Measurements from ENCODE around the gene DICER1. TPM values are rescaled to one million over a fixed set of nuclear protein-coding genes. Genes with fewer than 3 reads are reported as not detected.

The DICER1 gene
- total and polyA plus RNA-seq, 9 of the 15 experiments (the other 6 are each of a cell fraction or from before 2014, with no cell fraction given) = 2.5 to 23.2 (median 12.4) TPM

DNA sequence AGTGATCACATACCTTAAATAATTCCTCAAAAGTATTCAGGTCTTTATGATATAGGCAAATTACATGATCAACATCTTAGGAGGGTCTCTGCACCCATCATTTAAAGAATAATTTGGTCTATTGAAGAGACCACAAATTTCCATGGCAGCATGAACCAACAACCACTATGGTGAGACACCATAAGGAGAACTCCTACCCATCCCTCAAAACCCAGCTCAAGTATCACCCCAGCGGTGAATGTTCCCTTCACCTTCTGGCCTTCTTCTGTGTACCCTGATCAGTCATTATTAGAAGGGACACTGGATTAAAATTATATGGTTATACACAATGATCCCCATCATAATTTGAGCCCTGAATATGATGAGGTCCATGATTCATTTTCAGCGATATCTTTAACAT lies 81.5 kb downstream of the DICER1 start:
- in situ Hi-C loops (cut with MboI) = no loop called here
- TF ChIP-seq EZH2 (IDR thresholded peaks at IDR 0.05; ENCODE audit: borderline replicate concordance, low read depth, low read length) (no peak), BCL6 (CRISPR knock-in tag; IDR thresholded peaks at IDR 0.05) (no peak), CBX8 (IDR thresholded peaks at IDR 0.05; ENCODE audit: borderline replicate concordance, extremely low read depth, low read depth, low read length, poor library complexity, severe bottlenecking) (no peak), FOXJ3 (CRISPR knock-in tag; IDR thresholded peaks at IDR 0.05) (no peak), MEF2A (IDR thresholded peaks at IDR 0.05; ENCODE audit: control insufficient read depth, low read depth, low read length) (no peak), ZBTB7A (IDR thresholded peaks at IDR 0.05; ENCODE audit: borderline replicate concordance, control insufficient read depth, low read depth, low read length) (no peak), GABPB1 (CRISPR knock-in tag; IDR thresholded peaks at IDR 0.05) (no peak), MBD2 (IDR thresholded peaks at IDR 0.05; ENCODE audit: borderline replicate concordance, low read depth) (no peak), ZNF592 (IDR thresholded peaks at IDR 0.05) (no peak), ZNF507 (tag; conservative IDR thresholded peaks at IDR 0.05) (no peak), ZNF445 (CRISPR knock-in tag; IDR thresholded peaks at IDR 0.05; ENCODE audit: low read depth) (no peak), TCFL5 (CRISPR knock-in tag; conservative IDR thresholded peaks at IDR 0.05) (no peak), L3MBTL2 (IDR thresholded peaks at IDR 0.05) (no peak)
- no peaks in the 10 kb centered on the region for H3K9me1 ChIP-seq (ENCODE audit: control insufficient read depth, insufficient read depth, low read length)
- peaks cover 2 to 12% of the 10 kb centered on the region in 2 experiments; a peak in 4 of 5 replicates for H3K27me3 ChIP-seq (ENCODE audit: control insufficient read depth in 2 of 2, insufficient read depth in 2 of 2, low read length in 2 of 2)
- POLR2A ChIA-PET = no interaction called here
- no peak overlapping the region for H3K4me2 ChIP-seq (ENCODE audit: insufficient read depth, low read length)
- no peaks in the 10 kb centered on the region for H3K36me3 ChIP-seq (ENCODE audit: control insufficient read depth, insufficient read depth, low read length)
- H3K9ac ChIP-seq (ENCODE audit: insufficient read depth in 1 of 2, low read depth in 2 of 2, low read length in 2 of 2) = no peak overlapping the region
- no peak overlapping the region for H3K4me3 ChIP-seq
- no peaks in the 10 kb centered on the region for H3K4me1 ChIP-seq (replicated peaks in 1 of 2; ENCODE audit: control insufficient read depth in 2 of 2, insufficient read depth in 2 of 2, low read length in 2 of 2)
- FAIRE-seq (no peak), DNase-seq (ENCODE audit: extremely low read depth in 1 of 4, low spot score in 3 of 4) (no peak), ATAC-seq (no peak)
- intact Hi-C loops (cut with micrococcal nuclease) = no loop called here
- H2AFZ ChIP-seq (ENCODE audit: low read depth, low read length) = no peak overlapping the region
- H3K27ac ChIP-seq (ENCODE audit: extremely low read depth, low read depth, low read length) = no peak overlapping the region
- CTCF ChIA-PET (ENCODE audit: low intra/inter-chr PET ratio) = no interaction called here
- no peaks in the 10 kb centered on the region for H4K20me1 ChIP-seq (replicated peaks; ENCODE audit: control insufficient read depth, insufficient read depth, low read length)
- 6% methylated on average over 2 of the region's 2 CpGs for WGBS (ENCODE audit: insufficient coverage, low coverage, missing lambda C conversion rate)
- H3K79me2 ChIP-seq (ENCODE audit: control insufficient read depth, insufficient read depth, low read length) = no peaks in the 10 kb centered on the region
- no TSS peak for BruUV-seq (replicated peaks)
- no peaks in the 10 kb centered on the region for H3K9me3 ChIP-seq (replicated peaks; ENCODE audit: control insufficient read depth, insufficient read depth, low read depth, low read length)

All from K562 (cell line).